ENCODE data around the gene UBE2K. TPM values are rescaled to one million over a fixed set of nuclear protein-coding genes. Genes with fewer than 3 reads are reported as not detected.
A peak's percentile ranks its signal among the peaks of the same experiment; 100 is the strongest.
"Not testable (repeated sequence)": the region's sequence is repeated elsewhere in the genome, so short reads cannot be mapped to it uniquely, and the experiment has no call there.

Gene UBE2K
- total RNA-seq, 1 donor, result 27.7 TPM

DNA sequence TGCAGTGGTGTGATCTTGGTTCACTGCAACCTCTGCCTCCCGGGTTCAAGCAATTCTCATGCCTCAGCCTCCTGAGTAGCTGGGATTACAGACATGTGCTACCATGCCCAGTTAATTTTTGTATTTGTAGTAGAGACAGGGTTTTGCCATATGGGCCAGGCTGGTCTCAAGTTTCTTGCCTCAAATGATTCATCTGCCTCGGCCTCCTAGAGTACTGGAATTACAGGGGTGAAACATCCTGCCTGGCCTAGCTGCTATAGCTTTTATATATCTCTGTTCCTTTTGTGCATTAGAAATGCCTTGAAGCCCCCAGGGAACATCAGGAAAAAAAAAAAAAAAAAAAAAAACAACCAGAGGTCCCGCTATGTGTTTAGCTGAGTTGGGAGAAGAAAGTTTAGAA is 34.8 kb downstream of the UBE2K start:
- DNase-seq (ENCODE audit: low read depth), result peak; percentile 75
- TF ChIP-seq, protein P1, sequence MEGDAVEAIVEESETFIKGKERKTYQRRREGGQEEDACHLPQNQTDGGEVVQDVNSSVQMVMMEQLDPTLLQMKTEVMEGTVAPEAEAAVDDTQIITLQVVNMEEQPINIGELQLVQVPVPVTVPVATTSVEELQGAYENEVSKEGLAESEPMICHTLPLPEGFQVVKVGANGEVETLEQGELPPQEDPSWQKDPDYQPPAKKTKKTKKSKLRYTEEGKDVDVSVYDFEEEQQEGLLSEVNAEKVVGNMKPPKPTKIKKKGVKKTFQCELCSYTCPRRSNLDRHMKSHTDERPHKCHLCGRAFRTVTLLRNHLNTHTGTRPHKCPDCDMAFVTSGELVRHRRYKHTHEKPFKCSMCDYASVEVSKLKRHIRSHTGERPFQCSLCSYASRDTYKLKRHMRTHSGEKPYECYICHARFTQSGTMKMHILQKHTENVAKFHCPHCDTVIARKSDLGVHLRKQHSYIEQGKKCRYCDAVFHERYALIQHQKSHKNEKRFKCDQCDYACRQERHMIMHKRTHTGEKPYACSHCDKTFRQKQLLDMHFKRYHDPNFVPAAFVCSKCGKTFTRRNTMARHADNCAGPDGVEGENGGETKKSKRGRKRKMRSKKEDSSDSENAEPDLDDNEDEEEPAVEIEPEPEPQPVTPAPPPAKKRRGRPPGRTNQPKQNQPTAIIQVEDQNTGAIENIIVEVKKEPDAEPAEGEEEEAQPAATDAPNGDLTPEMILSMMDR (IDR thresholded peaks at IDR 0.05; ENCODE audit: insufficient read depth, low read length), result no peak
- H3K4me3 ChIP-seq (ENCODE audit: low read depth, low read length), result no peak overlapping the region

DNA sequence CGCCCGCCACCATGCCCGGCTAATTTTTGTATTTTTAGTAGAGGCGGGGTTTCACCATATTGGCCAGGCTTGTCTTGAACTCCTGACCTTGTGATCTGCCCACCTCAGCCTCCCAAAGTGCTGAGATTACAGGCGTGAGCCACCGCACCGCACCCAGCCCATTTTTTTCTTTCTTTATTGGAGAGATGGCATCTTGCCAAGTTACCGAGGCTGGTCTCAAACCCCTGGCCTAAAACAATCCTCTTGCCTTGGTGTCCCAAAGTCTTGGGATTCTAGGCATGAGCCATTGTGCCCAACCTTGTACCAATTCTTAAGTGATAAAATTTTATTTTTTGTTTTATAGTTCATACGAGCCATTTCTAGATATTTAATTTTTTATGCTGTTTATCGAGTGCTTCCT is 41.7 kb downstream of the UBE2K start:
- not testable (repeated sequence) for DNase-seq (ENCODE audit: low read depth); H3K4me3 ChIP-seq (ENCODE audit: low read depth, low read length)

DNA sequence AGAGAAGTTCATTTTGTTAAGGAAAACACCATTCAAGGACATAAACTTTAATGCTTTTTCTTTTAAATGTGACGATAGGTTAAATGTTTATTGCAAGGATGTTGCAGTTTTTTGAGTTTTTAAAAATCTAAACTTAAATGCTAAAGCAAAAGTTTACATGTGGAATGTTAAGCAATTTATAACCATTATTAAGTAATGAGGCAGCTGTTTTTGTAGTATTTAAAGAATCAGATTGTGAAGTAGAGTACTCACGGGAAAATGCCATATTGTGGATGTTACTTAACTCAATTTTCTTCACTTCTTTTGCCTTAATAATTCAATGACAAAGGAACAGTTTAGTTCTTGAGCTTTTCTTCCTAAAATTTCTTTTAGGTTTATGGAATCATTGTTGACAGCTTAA is 43.5 kb downstream of the UBE2K start:
- DNase-seq (ENCODE audit: low read depth), result no peak
- no peak overlapping the region for H3K4me3 ChIP-seq (ENCODE audit: low read depth, low read length)
- TF ChIP-seq, protein P1 (IDR thresholded peaks at IDR 0.05; ENCODE audit: insufficient read depth, low read length), result no peak

DNA sequence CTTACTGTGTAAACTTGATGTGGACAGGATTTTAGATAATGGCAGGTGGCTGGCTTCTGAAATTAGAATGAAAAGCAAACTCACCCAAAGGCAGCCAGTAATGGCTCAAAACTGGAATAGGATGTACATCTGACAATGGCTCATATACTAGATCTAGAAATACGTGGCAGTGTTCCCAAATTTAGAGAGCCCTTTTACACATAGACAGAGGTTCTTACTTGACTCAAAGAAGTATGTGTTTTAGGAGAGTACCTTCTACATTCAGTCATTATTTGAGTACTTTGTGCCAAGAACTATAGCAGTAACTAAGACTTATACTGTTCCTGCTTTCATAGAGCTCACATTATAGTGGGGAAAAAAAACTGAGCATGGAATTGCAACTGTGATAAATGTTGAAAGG is 48.0 kb downstream of the UBE2K start:
- no peak overlapping the region for H3K4me3 ChIP-seq (ENCODE audit: low read depth, low read length)
- TF ChIP-seq, protein P1 (IDR thresholded peaks at IDR 0.05; ENCODE audit: insufficient read depth, low read length), result no peak
- DNase-seq (ENCODE audit: low read depth), result no peak

DNA sequence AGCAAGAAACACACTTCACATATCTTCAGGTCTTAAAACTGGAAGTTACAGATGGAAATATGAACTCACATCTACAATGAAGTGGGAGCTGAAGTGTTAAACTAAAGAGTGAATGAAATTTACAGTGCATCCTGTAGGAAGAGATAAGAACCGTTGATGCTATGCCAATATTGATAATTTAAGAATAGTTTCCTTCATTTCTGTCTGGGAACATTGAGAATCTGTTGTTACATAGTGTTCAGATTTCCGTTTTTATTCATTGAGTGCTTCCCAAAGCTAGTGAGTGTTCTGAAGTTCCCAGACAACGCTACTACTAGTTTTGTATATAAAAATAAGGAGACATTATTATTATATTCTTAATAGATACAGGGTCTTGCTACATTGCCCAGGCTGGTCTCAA is 52.3 kb downstream of the UBE2K start:
- TF ChIP-seq, protein P1 (IDR thresholded peaks at IDR 0.05; ENCODE audit: insufficient read depth, low read length), result no peak
- no peak overlapping the region for H3K4me3 ChIP-seq (ENCODE audit: low read depth, low read length)
- no peak for DNase-seq (ENCODE audit: low read depth)

DNA sequence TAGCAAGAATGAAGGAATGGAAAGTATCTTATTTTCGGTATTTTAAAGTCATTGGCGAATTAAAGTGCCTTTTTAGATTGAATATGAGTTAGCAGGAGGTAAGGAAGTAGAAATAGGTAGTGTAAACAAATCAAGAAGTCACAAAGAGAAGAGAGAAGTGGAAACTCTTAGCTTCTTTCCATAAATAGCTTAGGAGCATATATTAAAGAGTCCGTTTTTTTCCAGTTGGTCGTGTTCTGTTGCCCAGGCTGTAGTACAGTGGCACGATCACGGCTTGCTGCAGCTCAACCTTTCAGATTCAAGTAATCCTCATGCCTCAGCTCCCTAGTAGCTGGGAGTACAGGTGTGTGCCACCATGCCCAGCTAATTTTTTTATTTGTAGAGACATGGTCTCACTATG is 56.4 kb downstream of the UBE2K start:
- TF ChIP-seq, protein P1 (IDR thresholded peaks at IDR 0.05; ENCODE audit: insufficient read depth, low read length), result no peak
- no peak for DNase-seq (ENCODE audit: low read depth)
- H3K4me3 ChIP-seq (ENCODE audit: low read depth, low read length), result no peak overlapping the region

DNA sequence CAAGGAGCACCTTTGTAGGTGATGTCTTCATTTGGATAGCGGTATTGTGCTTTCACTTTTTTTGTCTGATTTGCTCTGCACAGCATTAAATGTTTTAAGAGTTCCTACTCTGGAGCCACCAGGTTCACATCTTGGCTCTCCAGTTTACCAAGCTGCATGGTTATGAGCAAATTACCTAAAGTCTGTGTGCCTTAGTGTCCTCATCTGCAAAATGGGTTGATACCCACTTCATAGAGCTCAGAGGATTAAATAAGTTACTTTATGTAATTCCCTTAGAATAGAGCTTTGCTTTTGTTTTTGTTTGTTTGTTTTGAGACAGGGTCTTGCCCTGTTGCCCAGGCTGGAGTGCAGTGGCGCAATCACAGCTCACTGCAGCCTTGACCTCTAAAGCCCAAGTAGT is 58.2 kb downstream of the UBE2K start:
- no peak for DNase-seq (ENCODE audit: low read depth)
- no peak overlapping the region for H3K4me3 ChIP-seq (ENCODE audit: low read depth, low read length)
- TF ChIP-seq, protein P1 (IDR thresholded peaks at IDR 0.05; ENCODE audit: insufficient read depth, low read length), result no peak
